HG03521 (cell line): ENCODE measurements around the gene SH3GLB1.

ENCODE experiments used
- ATAC-seq: cut with Tn5 transposase; IDR thresholded peaks from one replicate; pipeline ENCODE4 v1.9.1; 2021; ENCODE audit warnings: mild to moderate bottlenecking, moderate library complexity; ENCODE audit not compliant: unreplicated experiment

The SH3GLB1 gene

DNA sequence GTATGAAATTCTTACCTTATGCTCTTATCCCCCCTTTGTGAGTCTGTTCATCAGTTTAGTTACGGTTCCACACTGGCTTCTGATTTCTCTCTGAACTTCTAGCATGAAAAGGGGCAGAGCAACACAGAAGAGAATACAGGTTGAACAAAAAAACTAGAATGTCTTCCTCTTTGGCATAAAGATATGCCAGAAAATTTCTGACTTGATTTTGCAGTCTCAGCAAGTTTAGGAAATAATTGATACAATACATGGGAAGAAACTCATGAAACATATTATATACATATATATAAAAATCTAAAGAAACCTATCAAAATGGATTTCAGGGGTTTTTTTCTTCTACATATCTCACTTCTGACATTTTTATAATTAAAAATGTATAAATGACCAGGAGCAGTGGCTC, 27.0 kb downstream of the SH3GLB1 start:
- no peak for ATAC-seq

DNA sequence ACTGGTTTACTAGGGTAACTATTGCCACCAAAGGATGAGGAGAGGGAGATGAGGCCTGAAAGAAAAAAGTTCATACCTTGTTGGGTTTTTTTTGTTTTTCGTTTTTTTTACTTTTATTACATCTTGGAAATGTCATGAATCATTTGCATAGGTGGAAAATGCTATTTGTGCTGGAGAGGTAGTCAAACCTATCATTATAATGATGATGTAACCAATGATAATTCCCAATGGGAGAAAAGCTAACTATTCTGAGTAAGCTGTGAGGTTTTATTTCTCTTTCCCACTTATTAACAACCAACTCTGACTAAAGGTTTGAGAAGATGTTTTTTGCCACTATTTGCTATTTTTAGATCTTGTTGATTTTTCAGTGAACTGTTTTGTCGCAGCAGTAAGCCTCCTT, 29.0 kb downstream of the SH3GLB1 start:
- ATAC-seq, result no peak

DNA sequence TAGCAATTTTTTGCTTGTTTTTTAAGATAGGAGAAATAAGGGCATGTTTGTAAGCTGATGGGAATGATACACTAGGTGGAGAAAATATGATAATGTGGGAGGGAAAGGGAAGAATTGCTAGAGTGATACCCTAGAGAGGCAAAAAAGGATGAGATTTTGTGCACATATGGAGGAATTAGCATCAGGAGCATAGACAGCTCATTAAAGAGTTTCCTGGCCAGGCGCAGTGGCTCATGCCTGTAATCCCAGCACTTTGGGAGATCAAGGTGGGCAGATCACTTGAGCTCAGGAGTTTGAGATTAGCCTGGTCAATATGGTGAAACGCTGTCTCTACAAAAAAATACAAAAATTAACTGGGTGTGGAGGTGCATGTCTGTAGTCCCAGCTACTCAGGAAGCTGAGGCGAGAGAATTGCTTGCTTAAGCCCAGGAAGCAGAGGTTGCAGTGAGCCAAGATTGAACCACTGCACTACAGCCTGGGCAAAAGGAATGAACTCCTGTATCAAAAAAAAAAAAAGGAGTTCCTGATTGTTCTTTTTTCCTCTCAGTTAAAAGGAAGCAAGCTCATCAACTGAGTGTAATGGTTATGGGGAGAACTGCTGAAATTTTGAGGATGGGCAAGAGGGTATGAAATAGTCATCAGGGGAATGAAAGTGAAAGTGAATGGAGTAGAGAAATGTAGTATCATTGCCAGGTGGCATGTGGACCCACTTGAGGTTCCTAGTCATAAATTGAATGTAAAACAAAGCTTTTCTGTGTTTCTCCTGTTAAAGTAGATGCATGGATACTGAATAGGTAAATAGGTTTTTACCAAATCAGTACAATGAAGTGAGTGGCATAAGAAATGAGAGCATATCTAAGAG, 35.5 kb downstream of the SH3GLB1 start:
- ATAC-seq, result no peak

DNA sequence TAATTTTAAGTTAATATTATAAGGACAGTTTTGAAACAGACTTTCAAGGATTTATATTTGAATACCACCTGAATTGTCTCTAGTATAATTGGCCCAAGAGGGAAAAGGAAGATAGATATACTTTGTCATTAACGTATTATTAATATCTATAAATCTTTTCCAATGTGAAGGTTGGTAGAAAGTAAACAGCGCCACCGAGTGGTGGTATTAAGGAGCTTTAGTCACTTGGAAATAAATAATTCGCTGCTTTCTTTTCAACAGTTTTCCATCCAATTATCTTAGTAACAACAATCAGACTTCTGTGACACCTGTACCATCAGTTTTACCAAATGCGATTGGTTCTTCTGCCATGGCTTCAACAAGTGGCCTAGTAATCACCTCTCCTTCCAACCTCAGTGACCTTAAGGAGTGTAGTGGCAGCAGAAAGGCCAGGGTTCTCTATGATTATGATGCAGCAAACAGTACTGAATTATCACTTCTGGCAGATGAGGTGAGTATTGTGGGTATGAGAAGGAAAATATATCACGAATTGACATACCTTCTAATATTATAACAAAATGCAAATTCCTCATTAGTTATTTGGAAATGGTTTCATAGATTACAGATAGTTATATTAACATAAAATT, 37.7 kb downstream of the SH3GLB1 start:
- no peak for ATAC-seq

DNA sequence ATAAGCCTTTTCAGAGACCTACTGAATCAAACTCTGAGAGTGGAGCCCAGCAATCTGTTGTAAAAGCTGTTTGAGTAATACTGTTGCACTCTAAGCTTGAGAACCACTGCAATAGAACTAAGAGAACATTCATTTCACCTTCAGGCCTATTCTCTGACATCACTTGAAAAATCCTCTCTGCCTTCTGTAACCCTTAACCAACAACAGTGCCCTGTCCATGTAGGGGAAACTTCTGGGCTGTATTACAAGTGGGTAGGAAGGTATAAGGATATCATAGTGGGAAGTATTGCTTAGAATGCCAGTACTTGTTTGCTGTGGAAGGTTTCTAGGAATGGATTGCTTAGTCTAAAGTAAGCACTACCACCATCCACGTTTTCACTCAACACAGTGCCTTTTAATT, 42.9 kb downstream of the SH3GLB1 start:
- ATAC-seq, result no peak

DNA sequence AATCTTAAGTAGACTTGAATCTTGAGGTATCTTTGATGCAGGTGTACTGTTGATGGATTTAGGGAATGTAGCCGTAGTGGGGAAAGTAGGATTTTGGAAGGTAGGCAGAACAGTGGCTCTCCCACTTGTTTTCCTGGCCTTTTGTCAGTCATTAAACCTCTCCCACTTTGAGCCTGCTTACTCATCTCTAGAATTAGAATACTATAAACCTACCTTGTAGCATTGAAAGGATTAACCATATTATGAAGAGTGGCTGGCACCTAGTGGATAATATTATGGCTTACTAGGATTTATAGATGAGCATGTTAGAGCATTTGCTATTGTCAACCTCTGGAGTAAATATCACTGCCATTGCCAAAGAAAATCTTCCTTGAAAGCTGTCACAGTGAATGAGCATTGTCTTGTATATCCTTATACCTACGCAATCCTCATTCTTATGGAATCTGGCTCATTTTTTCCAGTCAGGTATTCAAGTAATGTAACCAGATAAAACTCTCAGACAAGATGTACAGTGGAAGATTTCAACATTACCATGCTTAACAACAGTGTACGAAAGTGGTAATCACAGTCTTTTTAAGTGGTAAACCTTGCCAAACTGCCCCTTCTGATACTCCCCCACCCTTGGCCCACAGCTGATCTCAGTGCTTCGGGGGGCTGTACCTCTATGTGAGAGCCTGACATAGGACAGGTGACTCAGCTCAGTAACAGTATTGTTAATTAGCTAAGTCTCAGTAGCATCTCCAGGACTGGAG, 44.4 kb downstream of the SH3GLB1 start:
- ATAC-seq, result no peak

DNA sequence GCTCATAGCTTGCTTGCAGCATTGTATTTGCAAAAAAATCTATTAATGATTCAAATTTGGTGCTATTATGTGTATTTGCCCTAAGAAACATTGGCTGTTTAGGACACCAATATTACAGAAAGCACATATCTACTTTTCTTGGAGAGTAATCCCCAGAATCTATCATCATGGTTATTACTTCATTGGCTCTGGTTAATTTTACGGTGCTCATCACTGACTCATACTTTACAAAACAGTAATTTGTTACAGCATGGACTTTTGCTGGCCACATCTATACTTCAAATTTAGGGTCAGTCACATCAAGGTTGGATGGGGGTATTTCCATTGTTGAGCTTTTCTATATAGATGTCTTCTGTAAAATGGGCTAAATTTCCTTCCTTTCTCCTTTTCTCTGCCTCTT, 45.7 kb downstream of the SH3GLB1 start:
- no peak for ATAC-seq

DNA sequence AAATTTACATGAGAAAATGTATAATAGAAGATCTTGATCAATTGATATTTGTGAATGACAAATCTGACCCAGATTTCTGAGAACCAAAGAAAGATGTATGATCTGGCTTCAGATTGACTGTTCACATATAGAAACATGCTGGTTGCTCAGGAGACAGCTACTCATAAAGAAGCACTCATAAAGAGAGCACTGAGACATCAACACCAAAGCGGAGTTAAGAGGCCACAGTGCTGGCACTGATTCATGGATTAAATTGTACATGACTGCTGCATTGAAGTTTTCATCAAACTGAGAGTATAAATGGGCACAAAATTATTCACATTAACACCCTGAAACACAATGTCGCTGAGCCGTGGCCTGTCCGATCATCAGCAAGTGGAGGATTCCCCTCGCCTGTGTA, 46.2 kb downstream of the SH3GLB1 start:
- ATAC-seq, result no peak

DNA sequence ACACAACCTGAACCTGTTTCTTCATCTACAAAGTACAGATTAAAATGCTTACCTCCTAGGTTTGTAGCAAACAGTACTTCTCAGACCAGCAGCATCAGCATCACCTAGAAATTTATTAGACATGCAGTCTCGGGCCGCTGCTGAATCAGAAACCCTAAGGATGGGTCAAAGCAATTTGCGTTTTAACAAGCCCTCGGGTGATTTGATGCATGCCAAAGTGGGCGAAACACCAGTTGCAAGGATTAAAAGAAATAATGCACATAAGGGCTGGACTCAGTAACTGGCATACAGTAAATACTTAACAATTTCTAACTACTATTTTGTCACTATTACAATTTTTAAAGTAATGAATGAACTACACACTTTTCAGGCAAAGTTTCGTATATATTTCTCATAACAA, 47.5 kb downstream of the SH3GLB1 start:
- no peak for ATAC-seq

DNA sequence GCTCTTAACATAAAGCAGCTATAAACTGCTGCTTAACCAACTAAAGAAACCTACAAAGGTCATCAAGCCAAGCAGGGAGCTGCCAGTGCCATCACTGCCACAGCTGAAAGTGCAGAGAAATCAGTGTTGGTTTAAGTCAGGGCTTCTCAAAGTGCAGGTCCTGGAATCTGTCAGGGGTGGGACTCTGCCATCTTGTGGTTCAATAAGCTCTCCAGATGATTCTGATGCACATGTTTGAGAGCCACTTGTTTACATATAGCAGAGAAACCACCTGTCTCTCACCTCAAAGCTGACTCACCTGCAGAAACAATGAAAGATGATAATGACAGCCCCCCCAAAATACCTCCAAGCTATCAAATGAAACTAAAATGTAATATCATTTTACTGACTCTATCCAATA, 49.3 kb downstream of the SH3GLB1 start:
- no peak for ATAC-seq

DNA sequence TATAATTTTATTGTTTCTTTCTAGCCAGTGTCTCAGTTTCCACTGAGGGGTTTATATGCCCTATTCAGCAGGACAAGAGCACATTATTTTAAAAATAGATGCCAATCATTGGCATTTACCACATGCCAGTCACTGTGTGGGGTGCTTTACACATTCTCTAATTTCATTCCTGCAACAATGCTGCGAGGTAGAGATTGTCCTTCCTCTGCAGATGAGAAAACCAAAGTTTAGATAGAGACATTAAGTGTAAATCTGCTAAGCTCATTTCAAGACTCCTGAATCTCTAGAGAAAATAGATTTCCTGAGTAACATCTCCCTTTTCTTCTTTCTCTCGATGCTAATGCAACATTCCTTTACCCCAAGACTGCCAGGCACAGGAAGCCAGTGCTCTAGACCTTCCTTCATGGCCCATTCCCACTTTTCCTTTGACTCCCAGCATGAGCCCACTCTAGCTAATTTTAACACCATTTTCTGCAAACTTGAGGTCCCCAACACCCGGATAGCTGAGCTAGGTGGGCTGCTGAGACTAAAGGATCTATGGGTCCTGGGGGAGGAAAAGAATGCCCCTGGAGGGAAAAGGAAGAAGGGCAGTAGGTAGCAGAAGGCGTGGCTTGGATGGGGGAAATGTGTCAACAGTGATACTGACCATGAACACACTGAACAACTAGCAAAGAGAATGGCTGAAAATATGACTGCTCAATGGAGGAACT, 50.0 kb downstream of the SH3GLB1 start:
- no peak for ATAC-seq

DNA sequence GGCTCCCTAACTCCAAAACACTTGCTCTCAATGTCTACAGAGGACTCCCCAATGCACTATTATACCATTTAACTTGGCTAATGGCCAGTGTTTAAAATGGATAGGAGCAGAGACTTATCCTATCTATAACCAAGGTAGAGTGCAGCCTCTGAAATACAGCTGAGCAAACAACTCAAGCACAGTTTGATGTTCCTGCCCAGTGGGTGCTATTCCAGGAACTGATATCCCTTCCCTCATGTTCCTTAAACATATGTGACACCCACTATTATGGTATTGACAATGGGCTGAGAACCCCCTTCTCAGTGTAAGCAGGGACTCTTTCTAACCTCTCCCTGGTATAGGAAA, 51.7 kb downstream of the SH3GLB1 start:
- no peak for ATAC-seq

DNA sequence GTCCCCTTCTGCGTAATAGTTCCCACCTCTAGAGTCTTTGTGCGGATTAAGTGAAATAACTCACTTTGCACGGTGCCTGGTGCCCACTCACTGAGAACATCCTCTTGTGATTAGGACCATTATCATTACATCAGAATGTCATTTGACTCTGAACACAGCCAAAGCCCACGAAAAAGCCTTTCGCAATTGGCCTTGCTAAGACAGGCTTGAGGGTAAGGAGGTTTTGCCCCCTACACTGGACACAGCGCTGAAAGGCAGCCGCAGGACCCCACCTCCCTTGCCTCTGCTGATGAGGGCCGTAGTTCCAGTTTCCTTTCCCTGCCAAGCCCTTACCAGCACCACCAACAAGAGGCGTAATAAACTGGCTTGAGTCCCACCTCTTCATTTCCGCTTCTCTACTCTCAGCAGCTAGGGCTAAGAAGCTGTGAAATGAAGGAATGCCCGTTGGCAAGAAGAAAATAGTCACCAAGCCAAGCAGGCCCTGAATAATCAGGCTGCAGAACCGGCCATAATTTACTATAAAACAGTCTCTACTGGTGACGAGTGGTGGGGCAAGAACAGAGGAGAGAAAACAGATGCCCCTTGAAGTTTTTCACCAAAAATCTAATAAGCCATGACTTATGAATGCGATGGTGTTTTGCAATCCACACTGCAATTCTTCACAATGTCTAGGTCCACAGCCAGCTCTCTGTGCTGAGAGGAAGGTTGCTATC, 53.1 kb downstream of the SH3GLB1 start:
- ATAC-seq, result no peak

DNA sequence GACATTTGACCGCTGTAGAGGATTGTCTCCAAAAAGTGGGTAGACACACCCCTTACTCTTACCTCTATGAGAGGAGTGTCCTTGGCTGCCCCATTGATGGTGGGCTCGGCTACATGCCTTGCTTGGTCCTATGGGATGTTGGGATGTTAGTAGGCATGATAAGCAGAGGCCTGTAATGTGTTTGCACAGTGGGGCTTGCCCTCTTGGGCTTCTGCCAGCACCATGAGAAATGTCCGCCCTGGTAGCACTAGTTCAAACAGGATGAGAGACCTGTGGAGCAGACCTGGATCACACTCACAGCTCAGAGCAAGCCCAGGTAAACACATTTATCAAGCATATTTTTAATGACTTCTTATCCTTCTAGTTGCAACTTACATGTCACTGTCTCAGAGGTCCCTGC, 54.2 kb downstream of the SH3GLB1 start:
- ATAC-seq, result no peak

DNA sequence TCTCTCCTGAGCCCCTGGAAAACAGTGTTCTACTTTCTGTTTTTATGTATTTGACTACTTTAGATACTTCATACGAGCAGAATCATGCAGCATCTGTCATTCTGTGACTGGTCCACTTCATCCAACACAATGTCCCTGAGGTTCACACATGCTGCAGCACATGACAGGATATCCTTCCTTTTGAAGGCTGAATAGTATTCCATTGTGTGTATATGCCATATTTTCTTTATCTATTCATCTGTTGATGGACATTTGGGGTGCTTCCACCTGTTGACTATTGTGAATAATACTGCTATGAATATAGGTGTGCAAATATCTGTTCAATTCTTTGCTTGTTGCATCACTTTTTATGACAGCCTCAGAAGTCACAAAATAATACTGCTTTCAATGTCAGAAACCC, 55.8 kb downstream of the SH3GLB1 start:
- no peak for ATAC-seq

DNA sequence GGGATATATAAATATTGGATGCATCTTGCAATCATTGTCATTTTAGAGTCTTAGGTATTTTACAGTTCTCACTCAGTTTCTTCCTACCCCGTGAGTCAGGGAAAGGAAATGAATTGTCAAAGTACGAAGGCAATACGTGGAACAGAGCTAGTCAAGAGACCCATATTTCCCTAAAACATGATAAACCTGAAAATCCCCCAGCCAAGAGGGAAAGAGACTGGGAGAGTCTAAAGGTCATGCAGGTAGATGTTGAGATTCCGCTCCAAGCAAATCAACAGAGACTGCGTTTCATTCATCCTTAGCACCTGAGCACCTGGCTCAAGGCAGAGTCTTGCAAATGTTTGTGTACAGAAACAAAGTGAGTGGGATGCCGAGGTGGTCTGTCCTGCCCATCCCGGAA, 58.0 kb downstream of the SH3GLB1 start:
- ATAC-seq, result no peak

DNA sequence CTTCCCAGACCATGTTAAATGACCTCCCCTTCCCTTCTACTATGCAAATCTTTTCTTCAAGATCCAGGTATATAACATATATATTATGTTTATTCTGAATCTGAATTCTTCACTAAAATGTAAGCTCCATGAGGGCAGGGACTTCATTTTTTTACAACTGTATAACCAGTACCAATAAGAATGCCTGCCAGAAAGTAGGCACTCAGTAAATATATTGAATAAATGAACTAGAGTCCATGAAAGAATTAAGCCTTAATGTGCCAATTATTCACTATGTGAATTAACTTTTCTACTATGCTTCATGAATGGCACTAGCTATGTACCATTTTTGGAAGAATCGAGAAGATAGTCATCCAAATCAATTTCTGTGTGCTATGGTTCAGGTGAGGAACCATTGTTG, 60.1 kb downstream of the SH3GLB1 start:
- no peak for ATAC-seq

DNA sequence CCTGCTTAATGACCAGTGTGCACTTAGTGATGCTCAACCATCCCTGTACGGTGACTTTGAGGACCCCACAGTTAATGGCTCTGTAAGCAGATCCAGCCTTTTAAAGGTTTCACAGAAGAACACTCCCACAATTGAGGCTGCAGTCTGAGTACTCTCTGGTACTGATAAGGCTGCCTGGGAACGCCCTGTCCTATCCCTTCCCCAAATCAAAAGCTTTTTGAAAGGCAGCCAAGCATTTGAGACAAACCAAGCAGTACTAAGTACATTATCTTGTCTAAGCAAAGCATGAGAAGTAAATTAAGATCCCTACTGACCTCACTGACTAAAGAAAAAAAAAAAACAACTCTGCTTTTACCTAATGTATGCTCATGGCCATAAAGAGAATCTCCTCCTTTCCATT, 60.7 kb downstream of the SH3GLB1 start:
- no peak for ATAC-seq

DNA sequence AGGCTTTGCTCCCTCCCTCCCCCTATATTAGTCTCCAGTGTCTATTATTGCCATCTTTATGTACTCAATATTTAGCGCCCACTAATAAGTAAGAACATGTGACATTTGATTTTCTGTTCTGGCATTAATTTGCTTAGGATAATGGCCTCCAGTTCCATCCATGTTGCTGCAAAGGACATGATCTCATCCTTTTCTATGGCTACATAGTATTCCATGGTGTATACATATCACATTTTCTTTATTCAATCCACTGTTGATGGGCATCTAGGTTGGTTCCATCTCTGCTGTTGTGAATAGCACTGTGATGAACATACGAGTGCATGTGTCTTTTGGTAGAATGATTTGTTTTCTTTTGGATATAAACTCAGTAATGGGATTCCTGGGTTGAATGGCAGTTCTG, 61.3 kb downstream of the SH3GLB1 start:
- no peak for ATAC-seq

DNA sequence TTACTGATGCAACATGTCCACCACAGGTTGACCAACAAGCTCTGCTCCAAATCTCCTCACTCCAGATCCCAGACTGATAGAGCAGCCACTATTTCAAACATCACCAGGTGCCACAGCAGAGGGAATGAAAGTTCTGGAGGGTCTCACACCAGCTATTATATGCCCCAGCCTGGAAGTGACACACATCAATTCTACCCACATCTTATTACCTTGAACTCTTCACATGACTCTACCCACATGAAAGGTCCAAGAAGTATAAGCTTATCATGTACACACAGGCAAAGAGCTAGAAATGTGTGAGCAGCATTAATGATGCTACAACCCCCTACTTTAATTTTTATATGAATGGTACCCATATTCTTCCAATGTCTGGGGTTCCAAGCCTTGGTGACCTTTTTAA, 64.2 kb downstream of the SH3GLB1 start:
- ATAC-seq, result no peak

DNA sequence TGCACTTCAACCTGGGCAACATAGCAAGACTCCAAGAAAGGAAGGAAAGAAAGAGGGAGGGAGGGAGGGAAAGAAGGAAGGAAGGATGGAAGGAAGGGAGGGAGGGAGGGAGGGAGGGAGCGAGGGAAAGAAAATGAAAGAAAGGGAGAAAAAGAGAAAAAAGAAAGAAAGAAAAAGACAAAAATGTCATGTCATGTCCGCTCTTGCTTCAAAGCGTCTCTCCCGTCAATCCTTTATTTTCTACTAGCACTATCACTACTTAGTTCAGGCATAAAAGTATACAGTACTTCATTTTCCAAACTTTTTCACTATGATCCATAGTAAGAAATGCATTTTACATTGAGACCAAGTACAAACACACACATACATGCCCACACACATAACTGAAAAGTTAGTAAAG, 64.7 kb downstream of the SH3GLB1 start:
- ATAC-seq, result no peak
